WTC11 (cell line): ENCODE measurements around the gene RASGRP2.

Source experiments
- ATF3 ChIP-seq: sonication (generic); formaldehyde crosslinking; conservative IDR thresholded peaks from 2 replicates; pipeline ENCODE4 v1.8.1; 2022; ENCODE audit warnings: mild to moderate bottlenecking, missing genetic modification reagents
- CREB1 ChIP-seq: sonication (generic); formaldehyde crosslinking; IDR thresholded peaks from 2 replicates; pipeline ENCODE4 v1.8.0; 2023; ENCODE audit warnings: mild to moderate bottlenecking, missing genetic modification reagents
- CTCF ChIP-seq: fragments of 200-600 bp; IDR thresholded peaks from 2 replicates; pipeline ENCODE4 v1.8.0; 2022; ENCODE audit warnings: antibody characterized with exemption
- HMGXB4 ChIP-seq: sonication (generic); formaldehyde crosslinking; IDR thresholded peaks from 2 replicates; pipeline ENCODE4 v1.8.1; 2023; ENCODE audit warnings: mild to moderate bottlenecking, moderate library complexity, missing genetic modification reagents
- TCF7 ChIP-seq: sonication (generic); formaldehyde crosslinking; IDR thresholded peaks from 2 replicates; pipeline ENCODE4 v1.8.0; 2022; ENCODE audit warnings: mild to moderate bottlenecking, low read depth, missing genetic modification reagents, moderate library complexity
- ZNF121 ChIP-seq: sonication (generic); formaldehyde crosslinking; IDR thresholded peaks from 2 replicates; pipeline ENCODE4 v1.8.0; 2023; ENCODE audit warnings: missing genetic modification reagents
- ZNF263 ChIP-seq: sonication (generic); formaldehyde crosslinking; IDR thresholded peaks from 2 replicates; pipeline ENCODE4 v1.8.1; 2022; ENCODE audit warnings: low read depth, mild to moderate bottlenecking, moderate library complexity, missing genetic modification reagents

GRCh38 chr11:64765851-64766665 lies 22.1 kb upstream of the RASGRP2 start:
- no peak for TF ChIP-seq CTCF
- no peak for TF ChIP-seq ATF3
- TF ChIP-seq HMGXB4 (CRISPR knock-in tag) = no peak
- TF ChIP-seq ZNF263 (CRISPR knock-in tag) = no peak
- TF ChIP-seq ZNF121 (CRISPR knock-in tag) = no peak
- no peak for TF ChIP-seq TCF7 (CRISPR knock-in tag)
- TF ChIP-seq CREB1 (CRISPR knock-in tag) = no peak
